ENCODE results near the gene PHKG2.
"Not testable (repeated sequence)": the region's sequence is repeated elsewhere in the genome, so short reads cannot be mapped to it uniquely, and the experiment has no call there.

Gene PHKG2, protein sequence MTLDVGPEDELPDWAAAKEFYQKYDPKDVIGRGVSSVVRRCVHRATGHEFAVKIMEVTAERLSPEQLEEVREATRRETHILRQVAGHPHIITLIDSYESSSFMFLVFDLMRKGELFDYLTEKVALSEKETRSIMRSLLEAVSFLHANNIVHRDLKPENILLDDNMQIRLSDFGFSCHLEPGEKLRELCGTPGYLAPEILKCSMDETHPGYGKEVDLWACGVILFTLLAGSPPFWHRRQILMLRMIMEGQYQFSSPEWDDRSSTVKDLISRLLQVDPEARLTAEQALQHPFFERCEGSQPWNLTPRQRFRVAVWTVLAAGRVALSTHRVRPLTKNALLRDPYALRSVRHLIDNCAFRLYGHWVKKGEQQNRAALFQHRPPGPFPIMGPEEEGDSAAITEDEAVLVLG

DNA sequence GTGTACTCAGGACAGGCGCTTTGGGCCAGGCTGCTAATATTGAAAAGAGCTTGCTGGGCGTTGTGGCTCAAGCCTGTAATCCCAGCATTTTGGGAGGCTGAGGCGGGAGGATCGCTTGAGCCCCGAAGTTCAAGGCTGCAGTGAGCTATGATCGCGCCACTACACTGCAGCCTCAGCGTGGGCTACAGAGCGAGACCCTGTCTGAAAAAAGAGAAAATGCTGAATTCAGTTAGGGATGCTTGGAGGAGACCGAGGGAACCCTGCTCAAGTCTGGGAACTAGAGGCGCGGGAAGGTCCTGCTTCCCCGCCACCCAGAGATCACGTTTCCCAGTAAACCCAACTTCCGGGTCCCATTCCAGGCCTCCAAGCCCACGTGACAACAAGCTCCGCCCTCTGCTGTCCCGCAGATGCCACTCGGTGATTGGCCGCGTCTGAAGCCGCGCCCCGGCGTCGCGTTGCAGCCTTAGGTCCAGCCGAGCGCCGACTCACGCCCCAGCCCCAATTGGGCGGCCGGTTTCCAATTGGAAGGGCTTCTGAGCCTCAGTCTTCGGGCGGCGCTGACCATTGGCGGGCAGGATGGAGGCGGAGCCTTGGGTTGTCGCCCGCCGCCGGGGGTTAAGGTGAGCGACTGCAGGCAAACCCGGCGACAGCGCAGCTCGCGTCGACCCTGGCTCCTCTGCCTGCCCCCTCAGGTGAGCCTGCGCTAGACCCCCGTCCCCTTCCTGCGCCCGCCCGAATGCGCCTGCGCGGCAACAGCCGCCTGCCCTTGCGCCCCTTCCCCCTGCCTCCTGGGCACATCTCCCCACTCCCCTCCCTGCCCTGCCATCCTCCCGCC, at the start of gene PHKG2:
Gene PHKG2 (plus strand): TSS at position 627 of the 835 bp plus-strand sequence. CDS start 396 bp downstream, outside the sequence.
- peak; percentile 98 for DNase-seq

DNA sequence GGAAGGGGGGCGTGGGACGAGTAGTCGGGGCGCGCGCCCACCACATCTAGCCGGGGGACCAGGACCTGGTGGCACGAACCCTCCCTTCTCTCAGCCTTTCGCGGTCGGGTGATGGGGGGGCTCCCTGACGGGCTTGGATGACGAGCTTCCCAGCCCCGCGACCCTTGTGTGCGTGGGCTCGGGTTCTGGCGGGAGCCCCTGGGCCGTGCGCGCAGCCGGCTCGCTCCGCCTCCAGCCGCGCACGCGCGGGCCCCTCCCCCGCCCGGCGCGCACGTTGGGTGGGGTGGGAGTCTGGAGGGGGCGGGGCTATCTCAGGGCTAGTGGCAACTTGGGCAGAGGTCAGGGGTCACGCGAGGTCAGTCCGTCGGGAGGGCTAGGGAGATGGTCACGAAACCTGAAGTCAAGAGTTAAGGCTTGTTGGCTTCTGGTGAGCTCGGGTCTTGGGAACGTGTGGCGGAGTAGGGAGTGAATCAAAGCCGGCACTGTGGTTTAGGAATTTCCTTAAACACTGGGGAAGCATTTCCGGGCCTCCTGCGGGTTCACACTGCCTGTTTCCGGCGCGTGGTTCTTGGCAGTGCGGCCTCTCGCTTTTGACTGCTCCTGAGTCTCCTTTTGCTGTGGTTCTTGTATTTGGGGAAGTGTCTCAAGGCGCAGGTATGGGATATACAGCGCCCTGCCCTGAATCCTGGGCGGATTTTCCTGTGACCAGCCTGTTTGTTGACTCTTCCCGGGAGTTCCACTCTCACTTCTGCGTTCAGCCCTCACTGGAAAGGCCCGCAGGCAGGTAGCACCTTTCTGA, 49.2 kb upstream of the PHKG2 start, which contains the start of gene SRCAP:
Gene SRCAP (plus strand): TSS at position 356 of the 799 bp plus-strand sequence. CDS start 1,654 bp downstream, outside the sequence.
- DNase-seq = peak; percentile 63

DNA sequence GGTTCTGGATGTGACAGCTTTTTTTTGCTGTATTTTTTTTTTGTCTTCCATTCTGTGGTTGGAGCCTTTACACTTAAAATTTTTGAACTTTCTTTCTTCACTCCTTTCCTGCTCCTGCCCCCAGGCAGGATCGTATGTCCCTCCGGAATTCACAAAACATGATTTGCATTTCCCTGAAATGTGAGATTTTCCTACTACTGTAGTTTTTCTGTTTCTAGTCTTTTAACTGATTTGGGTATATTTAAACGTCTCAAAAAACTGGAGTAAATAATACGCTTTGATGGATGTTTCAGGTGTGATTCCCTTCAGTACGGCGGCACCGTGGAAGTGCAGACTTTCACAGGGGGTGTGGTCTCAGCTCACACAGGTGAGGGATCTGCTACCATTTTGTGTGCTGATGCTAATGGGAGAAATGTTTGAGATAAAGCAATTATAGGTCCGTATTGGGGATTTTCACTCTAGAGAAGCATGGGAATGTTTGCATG, 48.6 kb upstream of the PHKG2 start:
- no peak for DNase-seq

DNA sequence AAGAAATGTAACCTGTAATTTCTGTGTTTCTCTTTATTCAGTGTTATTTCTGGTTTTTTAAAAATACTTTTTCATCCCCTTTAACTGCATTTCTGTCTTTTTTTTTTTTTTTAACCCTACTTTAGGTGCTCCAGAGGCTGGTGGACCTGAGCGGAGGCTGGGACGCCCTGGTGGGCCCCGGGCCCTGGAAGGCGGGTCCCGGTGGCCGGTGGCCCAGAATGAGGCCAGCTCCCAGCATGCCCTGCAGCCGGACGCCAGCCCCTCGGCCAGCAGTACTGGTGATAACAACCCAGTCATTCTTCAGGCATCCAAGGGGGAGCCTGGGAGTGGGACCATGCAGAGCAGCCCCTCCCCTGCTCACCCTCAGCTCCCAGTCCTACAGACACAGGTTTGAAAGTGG, 47.7 kb upstream of the PHKG2 start:
- no peak for DNase-seq

DNA sequence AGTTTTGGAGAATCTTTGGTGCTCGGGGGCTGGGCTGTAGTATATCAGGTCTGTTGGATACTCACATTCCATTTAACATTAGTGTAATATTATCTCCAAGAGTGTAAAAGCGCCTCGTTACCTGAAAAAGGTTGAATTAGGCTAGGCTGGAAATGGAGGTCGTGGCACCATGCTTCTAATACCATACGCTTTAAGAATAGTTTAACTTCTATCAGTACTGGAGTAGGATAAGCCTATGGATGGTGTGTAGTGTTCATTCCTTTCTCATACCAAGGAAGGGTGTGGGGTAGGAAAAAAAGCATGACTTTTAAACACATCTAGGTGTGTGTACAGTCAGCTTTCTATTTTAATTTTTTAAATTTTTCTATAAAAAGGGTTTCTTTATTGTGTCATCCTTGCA, 47.3 kb upstream of the PHKG2 start:
- DNase-seq = no peak

DNA sequence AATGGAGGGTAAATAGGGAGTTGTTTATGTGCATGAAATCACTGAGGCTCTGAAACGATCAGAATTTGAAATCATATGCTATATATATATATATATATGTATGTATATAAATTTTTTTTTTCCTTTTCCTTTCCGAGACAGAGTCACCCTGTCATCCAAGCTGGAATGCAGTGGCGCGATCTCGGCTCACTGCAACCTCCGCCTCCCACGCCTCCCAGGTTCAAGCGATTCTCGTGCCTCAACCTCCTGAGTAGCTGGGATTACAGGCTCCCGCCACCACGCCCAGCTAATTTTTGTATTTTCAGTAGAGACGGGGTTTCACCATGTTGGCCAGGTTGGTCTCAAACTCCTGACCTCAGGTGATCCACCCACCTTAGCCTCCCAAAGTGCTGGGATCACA, 45.2 kb upstream of the PHKG2 start:
- not testable (repeated sequence) for DNase-seq

DNA sequence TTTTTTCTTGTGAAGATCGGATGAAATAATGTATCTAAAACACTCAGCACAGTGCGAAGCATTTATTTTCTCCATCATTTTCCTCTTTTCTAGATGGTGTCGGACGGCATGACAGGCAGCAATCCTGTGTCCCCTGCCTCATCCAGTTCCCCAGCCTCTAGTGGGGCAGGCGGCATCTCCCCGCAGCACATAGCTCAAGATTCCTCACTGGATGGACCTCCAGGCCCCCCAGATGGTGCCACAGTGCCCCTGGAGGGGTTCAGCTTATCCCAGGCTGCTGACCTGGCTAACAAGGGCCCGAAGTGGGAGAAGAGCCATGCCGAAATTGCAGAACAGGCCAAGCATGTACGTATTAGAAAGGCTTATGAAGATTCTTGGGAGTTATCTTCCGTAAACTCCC, 44.3 kb upstream of the PHKG2 start:
- no peak for DNase-seq

DNA sequence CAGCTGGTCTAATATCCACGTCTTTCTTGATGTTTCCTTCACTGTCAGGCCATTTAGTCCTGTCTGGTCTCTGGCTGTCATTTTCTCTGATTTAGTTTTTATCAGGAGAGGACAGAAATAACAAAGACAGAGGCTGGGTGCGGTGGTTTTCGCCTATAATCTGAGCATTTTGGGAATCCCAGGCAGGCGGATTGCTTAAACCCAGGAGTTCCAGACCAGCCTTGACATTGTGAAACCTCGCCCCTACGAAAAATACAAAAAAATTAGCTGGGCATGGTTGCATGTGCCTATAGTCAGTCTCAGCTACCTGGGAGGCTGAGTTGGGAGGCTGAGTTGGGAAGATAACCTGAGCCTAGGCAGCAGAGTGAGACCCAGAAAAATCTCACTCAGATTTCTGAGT, 42.2 kb upstream of the PHKG2 start:
- no peak for DNase-seq

DNA sequence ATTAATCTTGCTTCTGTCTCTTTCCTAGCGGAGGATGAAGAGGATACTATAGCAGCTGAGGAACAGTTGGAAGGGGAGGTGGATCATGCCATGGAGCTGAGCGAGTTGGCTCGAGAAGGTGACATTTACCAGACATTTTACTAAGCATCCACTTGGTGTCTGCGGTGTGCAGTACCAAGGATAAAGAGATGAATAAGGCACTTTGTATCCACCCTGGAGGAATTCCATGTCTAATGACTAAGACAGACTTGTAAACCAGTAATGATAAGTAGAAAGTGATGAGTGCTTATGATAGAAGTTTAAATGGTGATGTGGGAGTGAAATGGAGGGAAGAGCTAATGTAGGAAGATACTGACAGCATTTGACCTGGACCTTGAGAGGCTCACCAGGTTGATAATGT, 37.3 kb upstream of the PHKG2 start:
- no peak for DNase-seq

DNA sequence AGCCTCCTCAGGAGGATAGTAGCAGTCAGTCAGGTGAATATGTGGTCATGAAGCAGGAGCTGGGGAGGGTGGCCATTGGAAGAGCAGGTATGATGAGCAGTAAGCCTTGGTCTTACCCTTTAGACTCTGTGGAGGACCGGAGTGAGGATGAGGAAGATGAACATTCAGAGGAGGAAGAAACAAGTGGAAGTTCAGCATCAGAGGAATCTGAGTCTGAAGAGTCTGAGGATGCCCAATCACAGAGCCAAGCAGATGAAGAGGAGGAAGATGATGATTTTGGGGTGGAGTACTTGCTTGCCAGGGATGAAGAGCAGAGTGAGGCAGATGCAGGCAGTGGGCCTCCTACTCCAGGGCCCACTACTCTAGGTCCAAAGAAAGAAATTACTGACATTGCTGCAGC, 36.5 kb upstream of the PHKG2 start:
- no peak for DNase-seq

DNA sequence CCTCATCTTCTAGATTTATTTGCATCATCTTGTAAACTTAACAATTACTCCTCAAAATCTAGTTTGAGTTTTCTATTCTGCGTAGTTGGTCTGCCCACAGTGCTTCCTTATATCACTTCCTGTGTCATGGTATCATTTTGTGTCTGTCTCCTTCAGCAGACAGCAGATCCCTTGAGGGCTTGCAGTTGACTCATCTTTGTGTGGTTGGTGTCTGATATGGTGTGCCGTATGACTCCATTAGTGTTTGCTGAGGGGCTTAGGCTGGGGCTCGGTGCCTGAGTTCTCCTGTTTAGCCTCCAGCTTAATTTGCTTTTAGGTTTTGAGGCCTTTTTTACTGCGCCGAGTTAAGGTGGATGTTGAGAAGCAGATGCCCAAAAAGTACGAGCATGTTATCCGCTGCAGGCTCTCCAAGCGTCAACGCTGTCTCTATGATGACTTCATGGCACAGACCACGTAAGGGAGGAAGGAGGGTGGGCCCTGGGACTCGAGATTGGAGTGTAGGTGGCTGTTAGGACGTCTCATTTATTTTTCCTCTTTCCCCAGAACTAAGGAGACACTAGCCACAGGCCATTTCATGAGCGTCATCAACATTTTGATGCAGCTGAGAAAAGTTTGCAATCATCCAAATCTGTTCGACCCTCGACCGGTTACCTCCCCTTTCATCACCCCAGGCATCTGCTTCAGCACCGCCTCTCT, 32.3 kb upstream of the PHKG2 start:
- no peak for DNase-seq

DNA sequence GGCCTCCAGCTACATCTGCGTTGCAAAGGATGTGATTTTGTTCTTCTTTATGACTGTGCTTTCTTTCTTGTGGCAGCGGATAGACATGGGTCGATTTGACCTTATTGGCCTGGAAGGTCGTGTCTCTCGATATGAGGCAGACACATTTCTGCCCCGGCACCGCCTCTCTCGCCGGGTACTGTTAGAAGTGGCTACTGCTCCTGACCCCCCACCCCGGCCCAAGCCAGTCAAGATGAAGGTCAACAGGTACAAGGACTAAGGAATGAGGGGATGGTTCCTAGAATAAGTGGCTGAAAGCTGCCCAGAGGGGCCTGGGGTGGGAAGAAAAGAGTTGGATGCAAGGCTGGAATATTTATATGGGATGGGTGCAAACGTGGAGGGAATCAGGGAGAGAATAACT, 28.1 kb upstream of the PHKG2 start:
- no peak for DNase-seq

DNA sequence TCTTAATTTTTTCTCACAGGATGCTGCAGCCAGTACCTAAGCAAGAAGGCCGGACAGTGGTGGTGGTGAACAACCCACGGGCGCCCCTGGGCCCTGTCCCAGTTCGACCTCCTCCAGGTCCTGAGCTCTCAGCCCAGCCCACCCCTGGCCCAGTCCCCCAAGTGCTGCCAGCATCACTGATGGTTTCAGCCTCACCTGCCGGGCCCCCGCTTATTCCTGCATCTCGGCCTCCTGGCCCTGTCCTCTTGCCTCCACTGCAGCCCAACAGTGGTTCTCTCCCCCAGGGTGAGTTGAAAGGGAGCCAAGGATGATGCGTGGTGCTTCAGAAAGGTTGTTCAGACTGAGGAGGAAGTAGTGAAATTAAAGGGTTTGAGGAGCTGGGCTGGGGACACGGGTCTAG, 27.5 kb upstream of the PHKG2 start:
- no peak for DNase-seq

DNA sequence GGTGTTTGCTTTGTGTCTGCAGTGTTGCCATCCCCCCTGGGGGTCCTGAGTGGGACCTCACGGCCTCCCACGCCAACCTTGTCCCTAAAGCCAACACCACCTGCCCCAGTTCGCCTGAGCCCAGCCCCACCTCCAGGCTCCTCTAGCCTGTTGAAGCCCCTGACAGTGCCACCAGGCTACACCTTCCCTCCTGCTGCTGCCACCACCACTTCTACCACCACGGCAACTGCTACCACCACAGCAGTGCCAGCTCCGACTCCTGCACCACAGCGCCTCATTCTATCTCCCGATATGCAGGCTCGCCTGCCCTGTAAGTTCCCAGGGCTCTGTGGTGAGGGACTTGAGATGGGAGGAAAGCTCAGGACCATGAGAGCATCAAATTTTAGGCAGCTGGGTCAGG, 27.1 kb upstream of the PHKG2 start:
- DNase-seq = no peak

DNA sequence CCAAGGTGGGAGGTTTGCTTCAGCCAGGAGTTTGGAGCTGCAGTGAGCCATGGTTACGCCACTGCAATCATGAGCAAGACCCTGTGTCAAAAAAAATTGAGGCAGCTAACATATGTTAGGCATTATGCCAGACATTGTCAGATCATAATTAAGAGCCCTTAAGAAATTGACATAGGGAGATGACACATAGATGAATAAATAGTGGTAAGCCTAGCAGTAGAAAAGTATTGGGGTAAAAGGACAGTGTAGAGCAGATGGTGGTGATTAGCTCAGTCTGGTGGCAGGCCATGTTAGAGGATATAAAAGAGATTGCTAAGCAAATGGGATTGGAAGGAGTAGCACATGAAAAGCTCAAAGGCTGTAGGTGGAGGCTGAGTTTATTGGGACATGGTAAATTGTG, 26.6 kb upstream of the PHKG2 start:
- no peak for DNase-seq

DNA sequence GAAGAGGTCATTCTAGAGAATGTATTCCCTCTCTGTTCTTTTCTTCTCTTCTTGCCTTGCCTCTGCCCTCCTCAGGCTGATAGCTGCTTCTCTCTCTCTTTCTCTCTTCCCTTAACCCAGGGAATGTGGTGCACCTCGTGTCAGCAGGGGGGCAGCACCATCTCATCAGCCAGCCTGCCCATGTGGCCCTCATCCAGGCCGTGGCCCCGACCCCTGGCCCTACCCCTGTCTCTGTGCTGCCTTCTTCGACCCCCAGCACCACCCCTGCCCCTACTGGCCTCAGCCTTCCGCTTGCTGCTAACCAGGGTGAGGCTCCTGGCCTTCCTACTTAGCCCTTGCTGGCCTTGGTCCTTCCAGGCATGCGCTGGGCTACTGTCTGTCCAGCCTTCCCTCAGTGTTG, 25.8 kb upstream of the PHKG2 start:
- DNase-seq = no peak

DNA sequence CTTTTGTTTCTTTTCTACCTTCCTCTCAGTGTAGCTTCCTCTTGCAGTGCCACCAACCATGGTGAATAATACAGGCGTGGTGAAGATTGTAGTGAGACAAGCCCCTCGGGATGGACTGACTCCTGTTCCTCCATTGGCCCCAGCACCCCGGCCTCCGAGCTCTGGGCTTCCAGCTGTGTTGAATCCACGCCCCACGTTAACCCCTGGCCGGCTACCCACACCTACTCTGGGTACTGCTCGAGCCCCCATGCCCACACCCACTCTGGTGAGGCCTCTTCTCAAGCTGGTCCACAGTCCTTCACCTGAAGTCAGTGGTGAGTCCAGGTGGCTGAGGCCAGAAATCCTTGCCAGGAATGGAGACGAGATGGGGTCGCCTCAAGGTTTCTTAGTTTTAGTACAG, 25.3 kb upstream of the PHKG2 start:
- no peak for DNase-seq

DNA sequence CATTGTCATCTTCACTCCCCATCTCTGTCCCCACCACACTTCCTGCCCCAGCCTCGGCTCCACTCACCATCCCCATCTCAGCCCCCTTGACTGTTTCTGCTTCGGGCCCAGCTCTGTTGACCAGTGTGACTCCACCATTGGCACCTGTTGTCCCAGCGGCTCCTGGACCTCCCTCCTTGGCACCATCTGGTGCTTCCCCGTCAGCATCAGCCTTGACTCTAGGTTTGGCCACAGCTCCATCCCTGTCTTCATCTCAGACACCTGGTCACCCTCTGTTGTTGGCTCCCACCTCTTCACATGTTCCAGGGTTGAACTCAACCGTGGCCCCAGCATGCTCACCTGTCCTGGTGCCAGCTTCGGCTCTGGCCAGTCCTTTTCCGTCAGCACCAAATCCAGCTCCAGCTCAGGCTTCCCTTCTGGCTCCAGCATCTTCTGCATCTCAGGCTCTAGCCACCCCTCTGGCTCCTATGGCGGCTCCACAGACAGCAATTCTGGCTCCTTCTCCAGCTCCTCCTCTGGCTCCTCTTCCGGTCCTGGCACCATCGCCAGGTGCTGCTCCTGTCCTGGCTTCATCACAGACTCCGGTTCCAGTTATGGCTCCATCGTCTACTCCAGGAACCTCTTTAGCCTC, 24.4 kb upstream of the PHKG2 start:
- no peak for DNase-seq

DNA sequence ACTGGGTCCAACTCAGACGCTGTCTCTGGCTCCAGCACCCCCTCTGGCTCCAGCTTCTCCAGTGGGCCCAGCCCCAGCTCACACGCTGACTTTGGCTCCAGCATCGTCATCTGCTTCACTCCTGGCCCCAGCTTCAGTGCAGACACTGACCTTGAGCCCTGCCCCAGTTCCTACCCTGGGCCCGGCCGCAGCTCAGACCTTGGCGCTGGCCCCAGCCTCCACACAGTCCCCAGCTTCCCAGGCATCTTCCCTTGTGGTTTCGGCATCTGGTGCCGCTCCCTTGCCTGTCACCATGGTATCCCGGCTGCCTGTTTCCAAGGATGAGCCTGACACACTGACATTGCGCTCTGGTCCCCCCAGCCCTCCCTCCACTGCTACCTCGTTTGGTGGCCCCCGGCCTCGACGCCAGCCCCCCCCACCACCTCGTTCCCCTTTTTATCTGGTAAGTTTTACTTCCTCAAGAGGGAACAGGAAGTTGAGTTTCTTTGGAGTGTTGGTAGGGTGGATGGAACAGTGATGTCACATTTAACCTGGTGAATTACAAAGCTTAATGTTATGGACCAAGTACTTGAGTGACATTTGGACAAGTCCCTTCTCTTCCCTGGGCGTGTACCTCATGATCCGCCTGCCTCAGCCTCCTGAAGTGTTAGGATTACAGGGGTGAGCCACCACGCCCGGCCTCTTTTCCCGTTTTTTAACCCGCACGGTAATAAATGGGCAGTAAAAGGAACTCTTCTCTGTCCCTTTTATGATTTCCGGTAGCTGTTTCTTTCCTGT, 23.4 kb upstream of the PHKG2 start:
- DNase-seq = no peak

DNA sequence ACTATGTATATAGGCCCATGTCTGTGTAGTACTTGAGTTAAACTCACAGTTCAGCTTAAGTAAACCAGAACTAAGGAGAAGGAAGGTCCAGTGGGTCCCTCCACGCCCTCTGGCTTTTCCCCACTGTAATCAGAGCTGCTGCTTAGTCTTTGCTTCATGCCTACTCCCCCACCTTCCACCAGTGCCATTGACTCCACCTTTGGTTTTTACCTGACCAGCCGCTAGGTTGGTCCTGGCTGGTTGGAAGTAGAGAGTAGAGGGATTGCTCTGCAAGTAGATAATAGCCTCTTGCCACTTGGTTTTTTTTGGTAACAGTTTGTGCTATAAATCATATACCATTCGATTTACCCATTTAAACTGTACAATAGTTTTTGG, 22.8 kb upstream of the PHKG2 start:
- no peak for DNase-seq

DNA sequence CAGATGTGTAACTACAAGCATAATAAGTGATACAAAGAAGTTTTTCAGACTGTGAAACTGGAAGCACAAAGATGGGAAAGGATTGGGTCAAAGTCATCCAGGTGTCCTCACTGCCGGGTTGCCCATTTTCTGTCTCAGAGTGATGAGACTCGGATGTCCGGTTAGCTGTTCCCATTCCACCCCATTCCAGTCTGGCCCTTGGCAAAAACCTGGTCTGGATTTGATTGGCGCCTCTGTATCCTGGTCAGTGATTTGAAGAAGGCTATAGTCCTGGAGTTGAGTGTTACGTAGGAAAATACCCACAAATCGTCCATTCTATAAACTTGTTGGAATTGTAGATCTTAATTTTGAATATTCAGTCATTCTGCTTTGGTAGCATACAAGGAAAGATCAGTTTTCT, 19.9 kb upstream of the PHKG2 start:
- no peak for DNase-seq
